T-helper 22 cell (primary cell): ENCODE data around the gene STX12.
A peak's percentile ranks its signal among the peaks of the same experiment; 100 is the strongest.
"Not testable (repeated sequence)": the region's sequence is repeated elsewhere in the genome, so short reads cannot be mapped to it uniquely, and the experiment has no call there.

Experiments used
- DNase-seq: peaks from one replicate; pipeline ENCODE4 v3.0.0-alpha.2; 2020; ENCODE audit warnings: low read depth

STX12 gene

DNA sequence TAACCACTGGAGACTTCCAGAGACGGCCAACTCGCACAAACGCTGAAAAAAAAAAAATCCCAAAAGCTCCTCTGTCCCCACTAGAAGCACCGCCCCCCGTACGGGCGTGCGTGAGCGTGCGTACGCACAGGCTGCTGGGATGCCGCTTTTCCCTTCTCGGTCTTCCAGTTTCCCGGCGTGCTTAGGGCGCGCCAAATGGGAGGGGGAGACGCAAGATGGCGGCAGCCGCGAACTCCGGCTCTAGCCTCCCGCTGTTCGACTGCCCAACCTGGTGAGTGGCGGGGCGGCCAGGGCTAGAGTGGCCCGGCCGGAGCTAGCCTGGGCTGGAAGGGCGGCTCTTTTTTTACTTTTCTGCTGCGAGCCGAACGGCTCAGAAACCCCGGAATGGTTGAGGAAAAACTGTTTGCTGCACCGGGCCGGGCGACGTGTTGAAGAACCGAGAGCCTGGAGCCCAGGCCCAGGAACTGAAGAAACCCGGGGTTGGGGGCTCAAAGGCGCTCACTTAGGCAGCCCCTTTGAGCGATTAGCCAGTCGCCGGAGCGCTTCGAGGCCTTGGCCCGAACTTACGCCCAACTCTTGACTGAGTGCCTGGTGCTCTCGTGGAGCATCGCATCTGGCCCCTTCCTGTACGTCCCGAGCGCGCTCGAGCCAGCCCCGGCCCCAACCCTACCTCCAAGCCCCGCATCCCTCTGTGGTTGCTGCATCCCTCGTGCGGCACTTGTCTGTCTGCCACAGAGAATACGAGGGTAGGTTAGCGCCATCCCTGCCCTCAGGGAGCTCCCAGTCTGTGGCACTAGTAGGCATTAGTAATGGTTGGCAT, 57.8 kb downstream of the STX12 start, which contains the start of gene PPP1R8:
TSS of gene PPP1R8 (plus strand) at position 162 of the 820 bp plus-strand sequence. CDS start at position 216, 54 bp downstream.
- peak; percentile 80 for DNase-seq

DNA sequence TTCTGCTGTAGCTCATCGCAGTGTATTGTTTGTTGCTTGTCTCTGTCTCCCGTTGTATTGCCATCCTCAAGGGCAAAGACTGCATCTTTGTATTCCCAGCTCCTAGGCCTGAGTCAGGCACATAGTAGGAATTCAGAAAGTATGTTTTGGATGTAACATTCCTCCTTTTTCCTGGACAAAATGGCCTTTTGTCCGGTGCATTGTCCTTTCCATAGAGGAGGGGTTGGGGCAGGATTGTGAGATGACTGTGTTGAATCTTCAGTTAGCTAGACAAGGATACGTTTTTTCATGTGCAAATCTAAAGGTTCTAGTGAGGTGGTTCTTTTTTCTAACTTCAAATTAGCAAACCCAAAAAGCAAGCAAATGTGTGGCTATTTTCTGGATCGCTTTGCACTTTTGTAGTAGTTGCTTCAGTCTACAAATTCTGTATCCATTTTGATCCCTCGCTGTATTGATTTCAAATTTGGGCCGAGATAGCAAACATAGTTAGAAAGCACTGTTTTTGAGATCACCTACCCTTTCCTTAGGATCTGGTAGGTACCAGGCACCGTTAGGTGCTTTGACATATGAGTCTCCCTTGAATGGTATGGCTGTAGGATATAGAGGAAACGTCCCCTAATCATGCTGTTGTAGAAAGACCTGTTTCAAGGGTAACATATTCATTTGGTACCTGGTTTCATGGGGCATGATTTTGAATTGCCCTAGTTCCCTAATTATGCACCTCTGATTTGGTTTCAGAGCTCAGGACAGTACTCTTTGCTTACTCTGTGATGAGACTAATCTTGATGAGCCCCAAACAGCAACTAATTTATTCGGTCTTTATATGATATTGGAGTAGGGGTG, 58.8 kb downstream of the STX12 start:
- DNase-seq: no peak

DNA sequence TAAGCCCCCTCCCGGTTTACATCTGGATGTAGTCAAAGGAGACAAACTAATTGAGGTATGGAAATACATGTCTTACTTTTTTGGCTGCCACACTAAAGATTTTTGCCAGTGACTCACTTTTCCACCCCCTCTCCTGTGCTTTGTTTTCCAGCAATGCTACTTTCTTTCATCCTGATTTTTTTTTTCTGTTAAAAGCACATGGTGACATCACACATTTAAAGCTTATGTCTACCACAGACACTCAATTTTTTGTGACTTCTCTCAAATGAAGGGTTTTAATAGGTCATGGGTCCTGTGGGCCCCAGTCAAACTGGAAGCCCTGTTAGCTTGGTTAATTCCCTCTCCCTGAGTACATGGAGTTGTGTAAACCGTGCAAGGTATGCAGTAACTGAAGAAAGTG, 59.7 kb downstream of the STX12 start:
- DNase-seq: no peak

DNA sequence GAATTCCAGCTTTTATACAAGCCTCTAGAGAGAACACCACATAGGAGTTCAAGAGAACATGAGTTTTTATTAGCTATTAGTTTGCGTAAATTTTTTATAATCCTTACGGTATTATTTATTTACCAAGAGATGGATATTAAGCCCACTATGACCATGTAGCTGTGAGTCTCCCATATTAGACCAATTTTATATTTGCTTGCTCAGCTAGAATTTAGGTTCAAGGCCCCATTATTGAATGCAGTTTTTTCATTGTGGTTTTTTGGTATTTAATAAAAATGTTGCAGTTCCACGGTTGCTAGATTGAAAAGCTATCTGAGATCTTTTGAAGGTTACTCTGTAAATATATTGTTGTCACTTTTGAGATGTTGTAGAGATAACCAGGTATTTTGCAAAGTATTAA, 60.5 kb downstream of the STX12 start:
- no peak for DNase-seq

DNA sequence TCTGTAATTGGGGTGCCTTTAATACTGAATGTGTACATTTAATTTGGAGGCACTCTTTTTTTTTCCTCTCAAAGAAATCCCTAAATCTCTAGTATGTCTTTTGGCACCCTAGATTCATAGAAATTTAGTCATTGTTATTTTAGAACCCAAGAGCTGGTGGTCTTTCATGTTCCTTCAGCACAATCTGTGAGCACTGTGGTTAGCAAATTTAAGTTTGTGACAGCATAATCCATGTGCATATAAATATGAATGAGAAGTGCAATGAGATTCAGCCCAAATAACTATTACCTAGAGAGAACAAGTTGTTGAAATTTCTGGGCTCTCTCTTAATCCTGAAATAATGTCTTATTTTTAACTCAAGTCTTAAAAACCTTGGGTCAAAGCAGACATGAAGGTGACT, 62.0 kb downstream of the STX12 start:
- no peak for DNase-seq

DNA sequence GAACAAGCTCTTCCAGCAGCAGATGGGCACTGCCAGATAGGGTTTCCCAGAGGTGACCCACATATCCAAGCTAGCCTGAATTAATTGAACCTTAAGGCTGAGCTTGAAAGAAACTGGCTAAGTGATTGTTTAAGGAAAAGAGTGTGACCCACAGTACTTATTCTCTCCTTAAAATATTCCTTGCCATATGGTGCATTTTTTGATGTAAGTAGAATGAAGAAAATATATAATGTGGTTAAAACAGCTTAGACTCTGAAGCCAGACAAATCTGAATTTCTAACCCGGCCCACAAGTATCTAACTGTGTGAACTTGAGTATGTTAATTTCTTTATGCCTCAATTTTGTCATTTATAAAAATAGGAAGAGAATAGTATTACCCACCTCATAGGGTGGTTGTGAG, 62.5 kb downstream of the STX12 start:
- DNase-seq: no peak

DNA sequence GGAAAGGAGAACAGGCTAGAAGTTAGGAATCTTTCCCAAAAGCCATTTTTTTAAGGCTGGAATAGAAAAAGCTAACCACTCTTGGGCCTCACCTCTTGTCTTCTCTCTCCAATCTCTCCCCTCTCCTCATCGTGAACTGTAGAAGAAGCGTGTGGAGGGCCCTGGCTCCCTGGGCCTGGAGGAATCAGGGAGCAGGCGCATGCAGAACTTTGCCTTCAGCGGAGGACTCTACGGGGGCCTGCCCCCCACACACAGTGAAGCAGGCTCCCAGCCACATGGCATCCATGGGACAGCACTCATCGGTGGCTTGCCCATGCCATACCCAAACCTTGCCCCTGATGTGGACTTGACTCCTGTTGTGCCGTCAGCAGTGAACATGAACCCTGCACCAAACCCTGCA, 76.9 kb downstream of the STX12 start:
- no peak for DNase-seq

DNA sequence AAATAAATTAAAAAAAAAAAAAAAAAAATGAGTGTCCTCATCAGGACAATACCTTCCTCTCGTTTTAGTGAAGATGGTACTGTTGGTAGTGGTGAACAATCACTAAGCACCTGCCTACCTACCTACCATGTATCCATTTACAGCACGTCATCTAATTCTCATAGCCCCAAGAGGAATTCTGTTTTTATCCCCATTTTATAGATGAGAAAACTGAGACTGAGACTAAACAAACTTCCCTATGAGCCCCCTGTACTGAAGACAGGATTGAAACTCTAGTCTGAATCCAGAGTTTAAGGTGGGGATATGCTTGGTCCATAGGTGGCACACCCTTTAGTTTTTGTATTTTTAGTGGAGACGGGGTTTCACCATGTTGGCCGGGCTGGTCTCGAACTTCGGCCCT, 82.1 kb downstream of the STX12 start:
- no peak for DNase-seq

DNA sequence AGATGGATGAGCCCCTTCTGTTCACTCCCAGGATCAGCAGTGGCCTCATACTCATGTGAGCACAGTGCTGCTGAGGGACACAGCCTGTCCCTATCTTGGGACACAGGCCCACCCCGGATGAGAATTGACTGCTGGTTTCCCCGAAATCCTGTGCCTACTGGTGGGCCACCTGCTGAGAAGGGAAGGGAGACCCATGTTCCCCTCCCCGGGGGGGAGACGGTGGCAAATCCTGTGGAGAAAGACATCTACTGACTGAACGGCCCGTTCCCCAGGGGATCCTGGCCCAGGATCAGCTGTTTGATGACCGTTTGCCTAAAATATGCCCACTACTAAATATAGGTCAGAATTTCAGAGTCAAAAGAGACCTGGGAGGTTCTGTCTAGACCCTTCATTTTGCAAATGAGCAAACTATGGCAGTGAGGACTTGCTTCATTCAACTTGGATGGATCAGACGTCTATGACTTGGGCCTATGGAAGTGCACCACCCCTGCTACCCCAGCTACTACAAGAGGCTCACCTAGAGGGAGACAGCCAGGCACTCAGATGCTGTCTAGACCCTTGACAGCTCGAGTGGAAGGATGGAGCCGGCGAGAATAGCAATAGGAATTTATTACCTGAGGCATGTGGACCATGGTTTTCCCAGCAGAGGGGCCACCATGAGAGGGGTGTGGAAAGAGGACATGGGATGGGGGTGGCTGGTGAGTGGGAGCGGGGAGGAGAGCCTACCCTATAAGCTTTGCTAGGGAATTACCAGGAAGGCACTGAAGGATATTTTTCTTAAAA, 83.7 kb downstream of the STX12 start:
- DNase-seq: no peak

DNA sequence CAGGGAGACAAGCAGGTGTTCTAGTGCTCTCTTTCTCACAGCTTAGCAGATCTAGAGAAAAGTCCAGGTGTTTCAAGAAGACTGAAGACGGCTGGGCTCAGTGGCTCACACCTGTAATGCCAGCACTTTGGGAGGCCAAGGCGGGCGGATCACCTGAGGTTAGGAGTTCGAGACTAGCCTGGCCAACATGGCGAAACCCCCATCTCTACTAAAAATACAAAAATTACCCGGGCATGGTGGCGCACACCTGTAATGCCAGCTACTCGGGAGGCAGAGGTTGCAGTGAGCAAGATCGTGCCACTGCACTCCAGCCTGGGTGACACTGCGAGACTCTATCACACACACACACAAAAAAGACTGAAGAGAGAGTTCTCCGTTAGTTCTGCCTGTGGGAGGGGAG, 84.5 kb downstream of the STX12 start:
- not testable (repeated sequence) for DNase-seq

DNA sequence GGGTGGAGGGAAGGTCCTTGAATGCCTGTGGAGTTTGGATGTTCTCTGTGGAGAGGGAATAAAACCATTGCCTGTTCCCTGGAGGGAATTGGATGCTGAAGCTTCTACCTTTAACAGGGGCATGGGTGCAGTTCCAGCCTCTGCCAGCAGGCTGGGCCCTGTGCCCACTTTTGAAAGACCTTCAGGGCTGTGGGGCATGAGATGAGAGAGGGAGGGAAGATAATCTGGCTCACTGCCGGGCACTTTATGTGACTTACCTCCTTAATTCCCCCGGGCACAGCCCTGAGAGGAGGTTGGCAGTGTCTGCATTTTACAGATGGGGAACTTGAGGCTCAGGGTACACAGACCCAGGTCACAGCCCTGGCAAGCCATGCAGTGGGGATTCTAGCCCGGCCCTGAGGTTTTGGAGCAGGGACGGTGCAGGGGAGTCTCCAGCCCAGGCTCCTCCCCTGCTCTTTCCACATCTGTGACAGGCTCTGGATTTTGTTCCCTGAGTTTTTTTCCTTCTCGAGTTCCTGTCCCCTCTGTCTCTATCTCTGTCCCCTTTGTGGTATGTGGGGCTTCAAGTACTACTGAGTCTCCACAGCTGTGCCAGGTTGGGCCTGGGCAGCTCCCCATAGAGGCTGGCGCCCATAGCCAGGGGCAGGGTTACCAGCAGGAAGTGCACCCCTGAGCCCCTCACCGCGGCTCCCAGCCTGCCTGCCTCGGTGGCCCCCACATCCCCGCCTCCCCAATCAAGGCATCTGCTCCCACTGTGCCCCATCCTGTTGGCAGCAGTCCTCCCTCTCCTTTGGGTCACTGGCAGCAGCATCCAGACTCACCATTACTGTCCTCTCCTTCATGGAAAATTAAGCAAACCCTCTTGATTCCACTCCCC, 85.3 kb downstream of the STX12 start:
- DNase-seq: peak; percentile 56

DNA sequence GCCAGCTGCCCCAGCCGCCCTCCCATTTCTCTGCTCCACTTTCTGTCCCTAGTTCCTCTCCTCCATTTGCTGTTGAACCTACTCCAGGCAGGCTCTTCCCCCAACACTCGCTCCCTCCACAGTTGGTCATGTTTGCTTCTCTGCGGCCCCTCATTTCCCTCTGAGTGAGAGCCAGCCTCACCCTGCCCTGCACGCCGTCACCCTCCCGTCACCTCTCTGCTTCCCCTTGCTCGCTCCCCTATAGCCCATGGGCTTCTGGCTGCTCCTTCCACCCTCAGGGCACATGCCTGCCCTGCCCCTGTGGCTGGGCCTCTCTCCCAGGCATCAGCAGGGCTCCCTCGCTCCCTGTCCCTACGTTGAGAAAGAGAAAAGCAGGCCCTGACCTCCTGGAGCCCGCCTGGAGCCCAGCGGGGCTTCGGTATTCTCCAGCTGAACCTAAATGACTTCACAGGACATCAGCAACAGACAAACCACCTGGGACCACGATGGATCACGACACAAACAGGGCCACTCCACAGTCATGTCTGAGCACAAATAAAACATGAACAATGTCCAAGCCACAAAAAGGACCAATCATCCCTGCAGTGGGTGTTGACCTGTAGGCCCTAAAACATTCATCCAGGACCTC, 86.0 kb downstream of the STX12 start:
- DNase-seq: no peak

DNA sequence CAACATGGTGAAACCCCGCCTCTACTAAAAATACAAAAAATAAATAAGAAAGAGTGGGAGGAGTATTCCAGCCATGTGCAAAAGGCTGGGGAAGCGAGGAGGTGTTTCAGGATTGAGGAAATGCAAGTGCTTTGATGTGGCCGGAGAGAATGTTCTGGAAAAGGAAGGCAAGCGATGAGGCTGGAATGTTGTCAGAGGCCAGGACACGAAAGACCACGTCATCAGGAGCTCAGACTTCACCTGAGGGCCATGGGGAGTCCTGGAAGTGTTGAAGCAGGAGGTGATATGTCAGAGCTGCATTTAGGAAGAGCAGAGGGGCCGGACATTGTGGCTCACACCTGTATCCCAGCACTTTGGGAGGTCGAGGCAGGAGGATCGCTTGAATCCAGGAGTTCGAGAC, 88.4 kb downstream of the STX12 start:
- no peak for DNase-seq

DNA sequence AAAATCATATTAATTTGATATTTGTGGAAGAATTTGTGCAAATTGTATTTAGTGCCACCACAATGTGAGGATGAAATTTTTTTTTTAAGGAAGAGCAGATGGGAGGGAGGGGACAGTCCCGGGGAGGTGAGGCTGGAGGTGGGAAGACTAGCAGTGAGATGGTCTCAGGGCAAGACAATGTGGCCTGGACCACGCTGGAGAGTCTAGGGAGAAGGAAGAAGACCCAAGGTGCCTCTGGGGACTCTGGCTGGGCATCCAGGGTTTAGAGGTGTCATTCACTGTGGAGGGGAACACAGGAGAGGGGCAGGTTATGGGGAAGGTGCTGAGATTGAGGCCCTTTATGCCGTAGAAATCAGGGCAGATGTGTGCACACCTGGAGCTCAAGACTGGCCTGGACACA, 89.0 kb downstream of the STX12 start:
- no peak for DNase-seq

DNA sequence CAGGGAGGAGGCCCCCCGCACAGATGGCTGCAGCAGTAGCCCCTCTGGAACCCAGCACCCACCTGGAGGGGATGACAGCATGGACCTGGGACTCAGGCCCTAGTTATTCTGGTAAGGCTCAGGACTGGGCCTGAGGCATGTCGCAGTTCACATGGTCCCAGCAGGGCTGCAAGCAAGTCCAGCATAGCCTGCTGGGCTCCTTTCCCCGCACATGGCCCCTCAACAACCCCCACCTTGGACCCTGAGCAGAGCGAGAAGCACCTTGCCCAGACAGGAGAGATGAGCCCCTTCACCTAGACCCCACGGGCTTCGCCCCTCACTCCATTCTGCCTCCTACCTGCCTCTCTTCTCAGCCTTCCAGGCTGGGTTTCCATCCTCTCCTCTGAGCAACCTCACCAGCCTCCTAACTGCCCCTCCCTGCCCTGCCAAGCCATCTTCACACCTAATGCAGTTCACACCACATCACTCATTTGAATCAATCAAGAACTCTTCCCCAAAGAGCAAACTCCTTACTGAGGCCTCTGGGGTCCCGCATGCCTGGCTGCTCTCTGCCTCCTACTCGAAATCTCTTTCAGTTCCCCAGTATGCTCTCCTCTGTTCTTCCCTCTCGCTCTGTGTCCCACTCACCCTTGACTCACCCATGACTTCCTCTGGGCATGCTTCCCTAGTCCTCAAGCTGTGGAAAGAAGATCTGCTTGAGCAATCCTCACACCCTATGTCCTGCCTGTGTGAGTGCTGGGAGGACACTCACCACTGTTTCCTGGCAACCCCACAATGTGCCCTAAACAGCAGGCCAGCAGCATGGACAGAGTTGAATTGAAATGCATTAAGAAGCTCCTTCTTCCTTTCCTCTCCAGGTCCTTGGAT, 89.9 kb downstream of the STX12 start:
- no peak for DNase-seq

DNA sequence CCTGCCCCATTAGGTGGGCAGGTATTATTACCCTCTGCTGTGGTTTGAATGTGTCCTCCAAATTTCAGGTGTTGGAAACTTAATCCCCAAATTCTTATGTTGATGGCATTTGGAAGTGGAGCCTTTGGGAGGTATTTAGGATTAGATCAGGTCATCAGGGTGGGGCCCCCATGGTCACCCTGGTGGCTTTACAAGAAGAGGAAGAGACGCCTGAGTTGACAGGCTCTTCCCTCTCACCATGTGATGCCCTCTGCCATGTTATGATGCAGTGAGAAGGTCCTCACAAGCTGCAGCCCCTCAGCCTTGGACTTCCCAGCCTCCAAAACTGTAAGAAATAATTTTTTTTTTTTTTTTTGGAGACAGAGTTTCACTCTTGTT, 90.5 kb downstream of the STX12 start:
- no peak for DNase-seq

DNA sequence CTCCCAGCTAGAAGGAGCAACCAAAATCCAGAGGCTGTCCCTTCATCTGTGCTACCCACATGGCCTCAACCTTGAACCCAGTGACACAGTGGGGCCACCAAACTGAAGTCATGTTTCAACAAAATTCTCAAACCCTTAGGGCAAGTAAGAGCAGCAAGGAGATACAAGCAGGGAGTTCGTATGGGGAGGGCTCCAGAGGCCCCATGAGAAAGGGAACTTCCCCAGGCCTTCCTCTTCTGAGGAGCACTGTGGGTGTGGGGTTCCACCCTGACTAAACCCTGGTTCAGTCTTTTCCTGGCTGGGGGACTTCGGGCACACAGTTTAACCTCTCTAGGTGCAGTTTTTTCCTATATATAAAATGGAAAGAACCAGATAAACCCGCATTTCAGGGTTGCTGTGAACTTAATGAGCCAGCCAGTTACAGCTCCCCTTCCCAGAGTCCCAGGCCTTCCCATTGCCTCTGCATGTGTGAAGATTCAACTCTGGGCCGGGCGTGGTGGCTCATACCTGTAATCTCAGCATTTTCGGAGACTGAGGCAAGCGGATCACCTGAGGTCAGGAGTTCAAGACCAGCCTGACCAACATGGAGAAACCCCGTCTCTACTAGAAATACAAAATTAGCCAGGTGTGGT, 91.4 kb downstream of the STX12 start:
- DNase-seq: no peak

DNA sequence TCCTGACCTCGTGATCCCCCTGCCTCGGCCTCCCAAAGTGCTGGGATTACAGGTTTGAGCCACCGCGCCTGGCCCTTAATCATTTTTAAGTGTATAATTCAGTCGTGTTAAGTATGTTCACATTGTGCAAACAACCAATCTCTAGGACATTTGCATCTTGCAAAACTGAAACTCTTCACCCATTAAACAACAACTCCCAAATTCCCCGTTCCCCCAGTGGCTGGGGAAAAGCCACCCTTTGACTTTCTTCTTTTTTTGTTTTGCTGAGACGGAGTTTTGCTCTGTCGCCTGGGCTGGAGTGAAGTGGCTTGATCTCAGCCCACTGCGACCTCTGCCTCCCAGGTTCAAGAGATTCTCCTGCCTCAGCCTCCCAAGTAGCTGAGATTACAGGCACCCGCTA, 92.8 kb downstream of the STX12 start:
- DNase-seq: no peak

DNA sequence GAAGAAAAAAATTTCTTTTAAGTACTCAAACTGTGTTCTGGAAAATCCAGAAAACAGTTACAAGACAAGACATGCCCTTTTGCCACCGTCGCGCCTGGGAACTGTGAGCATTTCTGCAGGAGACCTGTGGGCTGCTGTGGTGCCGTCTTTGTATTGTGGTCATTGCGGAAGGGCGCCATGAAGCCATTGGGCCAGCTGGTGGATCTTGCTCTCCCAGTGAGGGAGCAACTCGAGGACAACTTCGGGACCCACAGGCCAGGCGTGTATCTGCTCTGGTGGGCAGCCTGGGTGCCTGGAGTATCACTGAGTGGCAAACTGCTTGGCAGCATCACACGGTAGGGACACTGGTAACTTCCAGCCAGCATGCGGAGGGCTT, 95.5 kb downstream of the STX12 start:
- no peak for DNase-seq
